Panc1 (cell line): ENCODE measurements around the gene LRCH1. TPM values are rescaled to one million over a fixed set of nuclear protein-coding genes. Genes with fewer than 3 reads are reported as not detected.

Experiments used
- ATAC-seq: fragments of 200-7000 bp; cut with Tn5 transposase; 2 replicates; pipeline ENCODE4 v1.9.1; 2020; ENCODE audit warnings: mild to moderate bottlenecking, moderate library complexity
- BruUV-seq: library from RNA; stranded (reverse); fragments of 400-500 nt; replicated peaks from 2 replicates; lab custom pipeline; 2021; lab: Mats Ljungman, UMichigan
- CTCF ChIA-PET: fragments of 300-600 bp; sonication (Branson Sonifier 250); formaldehyde crosslinking; loops from one replicate; lab custom pipeline; 2022; ENCODE audit warnings: antibody characterized with exemption; lab: Charles Lee
- POLR2A ChIA-PET: fragments of 300-600 bp; sonication (Branson Sonifier 250); formaldehyde crosslinking; loops from one replicate; lab custom pipeline; 2022; ENCODE audit warnings: antibody characterized with exemption; lab: Charles Lee
- DNase-seq: peaks from one replicate; pipeline ENCODE4 v3.0.0-alpha.2; 2010; ENCODE audit warnings: low read depth, low spot score
- H3K27ac ChIP-seq: 2 replicates; pipeline ENCODE4 v1.5.1; 2011; ENCODE audit warnings: mild to moderate bottlenecking, low read length, inconsistent platforms
- H3K27me3 ChIP-seq: fragments of 200-500 bp; sonication (Bioruptor generic); 2 replicates; pipeline ENCODE4 v1.6.0; 2014; ENCODE audit warnings: low read length, inconsistent platforms; ENCODE audit not compliant: control insufficient read depth, insufficient read depth
- H3K36me3 ChIP-seq: fragments of 200-500 bp; sonication (Bioruptor generic); 2 replicates; pipeline ENCODE4 v1.5.1; 2014; ENCODE audit warnings: inconsistent platforms, mild to moderate bottlenecking, low read length, moderate library complexity; ENCODE audit not compliant: control insufficient read depth, insufficient read depth
- H3K4me1 ChIP-seq: 2 replicates; pipeline ENCODE4 v1.5.1; 2011; ENCODE audit warnings: inconsistent platforms, mild to moderate bottlenecking, low read length, moderate library complexity; ENCODE audit not compliant: control insufficient read depth, insufficient read depth
- H3K4me3 ChIP-seq, 2 experiments: 2 replicates each; pipeline ENCODE4 v1.5.1; 2011 to 2012; ENCODE audit warnings: low read depth in 2 of 2, low read length in 2 of 2, mild to moderate bottlenecking in 2 of 2, inconsistent platforms in 1 of 2, moderate library complexity in 1 of 2
- H3K9me3 ChIP-seq: fragments of 200-500 bp; sonication (Bioruptor generic); 2 replicates; pipeline ENCODE4 v1.5.1; 2014; ENCODE audit warnings: low read depth, mild to moderate bottlenecking, inconsistent platforms, low read length, moderate library complexity; ENCODE audit not compliant: control insufficient read depth, insufficient read depth
- CTCF ChIP-seq: fragments of 450-650 bp; IDR thresholded peaks from 2 replicates; pipeline ENCODE4 v1.5.1; 2017; ENCODE audit warnings: mild to moderate bottlenecking
- POLR2AphosphoS5 ChIP-seq: IDR thresholded peaks from 2 replicates; pipeline ENCODE4 v1.6.1; 2012; ENCODE audit warnings: mild to moderate bottlenecking, low read depth, low read length, moderate library complexity
- REST ChIP-seq, 2 experiments: IDR thresholded peaks; 2 replicates each; pipeline ENCODE4 v1.6.1; 2011 to 2012; ENCODE audit warnings: low read depth in 2 of 2, control low read depth in 1 of 2, low read length in 1 of 2, mild to moderate bottlenecking in 1 of 2, moderate library complexity in 1 of 2; ENCODE audit not compliant: insufficient read depth in 1 of 2
- SIN3A ChIP-seq: IDR thresholded peaks from 2 replicates; pipeline ENCODE4 v1.6.1; 2012; ENCODE audit warnings: low read depth, mild to moderate bottlenecking, low read length, moderate library complexity, borderline replicate concordance; ENCODE audit not compliant: insufficient read depth
- TCF7L2 ChIP-seq: IDR thresholded peaks from 2 replicates; pipeline ENCODE4 v1.6.1; 2011; ENCODE audit warnings: mild to moderate bottlenecking, low read depth, low read length, inconsistent platforms
- in situ Hi-C: cut with HindIII; loops from 2 replicates; pipeline ENCODE4 v1.10.0; 2016; ENCODE audit warnings: low sequenced_read_pairs, low pct_unique_long_range_greater_than_20kb
- intact Hi-C: fragments of 100-400 bp; cut with micrococcal nuclease; formaldehyde crosslinking; loops from one replicate; pipeline ENCODE4 v1.10.0; 2022; ENCODE audit not compliant: unreplicated experiment
- total RNA-seq: library from RNA; stranded (reverse); gene quantifications from one replicate; pipeline ENCODE4 v1.2.1, GENCODE V29; 2021; ENCODE audit not compliant: unreplicated experiment

Gene LRCH1
- total RNA-seq, 1 experiment from 2014 or later = 7.9 TPM

GRCh38 chr13:46630431-46631178 lies 77.6 kb downstream of the LRCH1 start:
- in situ Hi-C loops = no loop called here
- no peak for ATAC-seq
- POLR2A ChIA-PET = no interaction called here
- no TSS peak for BruUV-seq
- no peak for TF ChIP-seq CTCF
- TF ChIP-seq POLR2AphosphoS5 = no peak
- TF ChIP-seq REST (IDR thresholded peaks at IDR 0.05; ENCODE audit: insufficient read depth in 1 of 2, low read depth in 2 of 2, low read length in 1 of 2) = no peak
- no peak for TF ChIP-seq SIN3A
- no peak for TF ChIP-seq TCF7L2
- intact Hi-C loops = no loop called here
- no peaks in the 10 kb centered on the region for H3K36me3 ChIP-seq
- H3K27me3 ChIP-seq = no peaks in the 10 kb centered on the region
- CTCF ChIA-PET = interaction anchor here (0.6 kb wide), 1 partner anchor 89 kb away, joined by 3 read pairs; no protein-coding TSS in a partner anchor
- no peak for DNase-seq
- no peak overlapping the region for H3K4me3 ChIP-seq
- H3K27ac ChIP-seq = no peak overlapping the region
- no peaks in the 10 kb centered on the region; the same call in 1 of the 2 replicates for H3K4me1 ChIP-seq
- H3K9me3 ChIP-seq = no peaks in the 10 kb centered on the region

GRCh38 chr13:46631179-46631542 lies 78.2 kb downstream of the LRCH1 start:
- TF ChIP-seq TCF7L2 (no peak), CTCF (no peak), REST (IDR thresholded peaks at IDR 0.05; ENCODE audit: insufficient read depth in 1 of 2, low read depth in 2 of 2, low read length in 1 of 2) (no peak), POLR2AphosphoS5 (no peak), SIN3A (no peak)
- no peaks in the 10 kb centered on the region for H3K36me3 ChIP-seq
- no peaks in the 10 kb centered on the region for H3K27me3 ChIP-seq
- no peak overlapping the region for H3K27ac ChIP-seq
- ChIA-PET POLR2A (no interaction called here), CTCF (interaction anchor here (0.6 kb wide), 1 partner anchor 88 kb away, joined by 3 read pairs; no protein-coding TSS in a partner anchor)
- no TSS peak for BruUV-seq
- no peak overlapping the region for H3K4me3 ChIP-seq
- no peaks in the 10 kb centered on the region; the same call in 1 of the 2 replicates for H3K4me1 ChIP-seq
- ATAC-seq = no peak
- in situ Hi-C loops = no loop called here
- intact Hi-C loops = no loop called here
- H3K9me3 ChIP-seq = no peaks in the 10 kb centered on the region
- DNase-seq = no peak
